Endothelial cell (in vitro differentiated cells): ENCODE data around the gene TFDP2. TPM values are rescaled to one million over a fixed set of nuclear protein-coding genes. Genes with fewer than 3 reads are reported as not detected.

ENCODE experiments used
- DNase-seq: peaks from one replicate; pipeline ENCODE4 v3.0.0; 2021; ENCODE audit warnings: low spot score
- H3K27ac Mint-ChIP-seq: one replicate; pipeline ENCODE4 v1.8.0; 2021; ENCODE audit warnings: mixed read lengths, inconsistent platforms; ENCODE audit not compliant: unreplicated experiment
- H3K27me3 Mint-ChIP-seq: one replicate; pipeline ENCODE4 v1.8.0; 2021; ENCODE audit warnings: mild to moderate bottlenecking, moderate library complexity, mixed read lengths, inconsistent platforms; ENCODE audit not compliant: unreplicated experiment
- H3K36me3 Mint-ChIP-seq: one replicate; pipeline ENCODE4 v1.8.0; 2021; ENCODE audit warnings: mild to moderate bottlenecking, low read depth, mixed read lengths, inconsistent platforms; ENCODE audit not compliant: unreplicated experiment
- H3K4me1 Mint-ChIP-seq: one replicate; pipeline ENCODE4 v1.8.0; 2021; ENCODE audit warnings: mild to moderate bottlenecking, mixed read lengths, inconsistent platforms; ENCODE audit not compliant: unreplicated experiment
- H3K4me3 Mint-ChIP-seq: one replicate; pipeline ENCODE4 v1.8.0; 2021; ENCODE audit warnings: mild to moderate bottlenecking, mixed read lengths, inconsistent platforms; ENCODE audit not compliant: unreplicated experiment
- H3K9me3 Mint-ChIP-seq: one replicate; pipeline ENCODE4 v1.8.0; 2021; ENCODE audit warnings: mixed read lengths, inconsistent platforms; ENCODE audit not compliant: unreplicated experiment
- CTCF ChIP-seq: fragments of 200-600 bp; sonication (generic); IDR thresholded peaks from one replicate; pipeline ENCODE4 v1.5.0; 2021; ENCODE audit warnings: antibody characterized with exemption; ENCODE audit not compliant: unreplicated experiment
- total RNA-seq: library from RNA; stranded (reverse); fragmentation: NEBNext Ultra II Directional; extraction: Animal tissue kit (Norgen Biotek cat#: 25700); gene quantifications from one replicate; pipeline ENCODE4 v1.2.1, GENCODE V29; 2021; ENCODE audit not compliant: unreplicated experiment

TFDP2 gene
- total RNA-seq, 1 donor from 2014 or later, result 31.1 TPM

GRCh38 chr3:141901914-141902313 is 247.4 kb downstream of the TFDP2 start:
- no peak for TF ChIP-seq CTCF
- no peaks in the 10 kb centered on the region for H3K9me3 Mint-ChIP-seq
- no peak for DNase-seq
- no peak overlapping the region for H3K27ac Mint-ChIP-seq
- peaks cover 33% of the 10 kb centered on the region for H3K36me3 Mint-ChIP-seq
- no peak overlapping the region for H3K4me3 Mint-ChIP-seq
- no peaks in the 10 kb centered on the region for H3K27me3 Mint-ChIP-seq
- peaks cover 4% of the 10 kb centered on the region for H3K4me1 Mint-ChIP-seq

GRCh38 chr3:141900343-141900742 is 249.0 kb downstream of the TFDP2 start:
- no peaks in the 10 kb centered on the region for H3K9me3 Mint-ChIP-seq
- no peak overlapping the region for H3K27ac Mint-ChIP-seq
- peak overlapping the region; percentile 56 for H3K4me3 Mint-ChIP-seq
- peaks cover 4% of the 10 kb centered on the region for H3K4me1 Mint-ChIP-seq
- no peaks in the 10 kb centered on the region for H3K27me3 Mint-ChIP-seq
- H3K36me3 Mint-ChIP-seq, result peaks cover 42% of the 10 kb centered on the region
- TF ChIP-seq CTCF, result no peak
- no peak for DNase-seq

GRCh38 chr3:141898908-141899307 is 250.4 kb downstream of the TFDP2 start:
- no peaks in the 10 kb centered on the region for H3K27me3 Mint-ChIP-seq
- no peaks in the 10 kb centered on the region for H3K9me3 Mint-ChIP-seq
- H3K27ac Mint-ChIP-seq, result no peak overlapping the region
- DNase-seq, result no peak
- H3K4me1 Mint-ChIP-seq, result peaks cover 4% of the 10 kb centered on the region
- no peak for TF ChIP-seq CTCF
- H3K36me3 Mint-ChIP-seq, result peaks cover 48% of the 10 kb centered on the region
- no peak overlapping the region for H3K4me3 Mint-ChIP-seq

- DNase-seq, result no peak
- Mint-ChIP-seq H3K4me3 (no peak overlapping the region), H3K36me3 (peaks cover 55% of the 10 kb centered on the region), H3K27ac (no peak overlapping the region), H3K9me3 (no peaks in the 10 kb centered on the region), H3K4me1 (peaks cover 3% of the 10 kb centered on the region), H3K27me3 (no peaks in the 10 kb centered on the region)
- no peak for TF ChIP-seq CTCF
Observed at GRCh38 chr3:141895731-141896130, 253.6 kb downstream of the TFDP2 start.

GRCh38 chr3:141894524-141895176 is 254.7 kb downstream of the TFDP2 start:
- H3K4me1 Mint-ChIP-seq, result peaks cover 3% of the 10 kb centered on the region
- TF ChIP-seq CTCF, result no peak
- no peaks in the 10 kb centered on the region for H3K9me3 Mint-ChIP-seq
- H3K27ac Mint-ChIP-seq, result peak overlapping the region; percentile 36
- DNase-seq, result no peak
- no peaks in the 10 kb centered on the region for H3K27me3 Mint-ChIP-seq
- peaks cover 48% of the 10 kb centered on the region for H3K36me3 Mint-ChIP-seq
- H3K4me3 Mint-ChIP-seq, result peak overlapping the region; percentile 13

Other genes with a start within 250 kb of the TFDP2 start
- gene GK5, start 76.0 kb upstream of the TFDP2 start, total RNA-seq, result 11.0 TPM